NCI-H774 (cell line): ENCODE measurements around the gene CTSD.

Experiments
- DNase-seq: peaks from one replicate; lab custom pipeline; 2025; lab: John Stamatoyannopoulos, UW

Gene CTSD

DNA sequence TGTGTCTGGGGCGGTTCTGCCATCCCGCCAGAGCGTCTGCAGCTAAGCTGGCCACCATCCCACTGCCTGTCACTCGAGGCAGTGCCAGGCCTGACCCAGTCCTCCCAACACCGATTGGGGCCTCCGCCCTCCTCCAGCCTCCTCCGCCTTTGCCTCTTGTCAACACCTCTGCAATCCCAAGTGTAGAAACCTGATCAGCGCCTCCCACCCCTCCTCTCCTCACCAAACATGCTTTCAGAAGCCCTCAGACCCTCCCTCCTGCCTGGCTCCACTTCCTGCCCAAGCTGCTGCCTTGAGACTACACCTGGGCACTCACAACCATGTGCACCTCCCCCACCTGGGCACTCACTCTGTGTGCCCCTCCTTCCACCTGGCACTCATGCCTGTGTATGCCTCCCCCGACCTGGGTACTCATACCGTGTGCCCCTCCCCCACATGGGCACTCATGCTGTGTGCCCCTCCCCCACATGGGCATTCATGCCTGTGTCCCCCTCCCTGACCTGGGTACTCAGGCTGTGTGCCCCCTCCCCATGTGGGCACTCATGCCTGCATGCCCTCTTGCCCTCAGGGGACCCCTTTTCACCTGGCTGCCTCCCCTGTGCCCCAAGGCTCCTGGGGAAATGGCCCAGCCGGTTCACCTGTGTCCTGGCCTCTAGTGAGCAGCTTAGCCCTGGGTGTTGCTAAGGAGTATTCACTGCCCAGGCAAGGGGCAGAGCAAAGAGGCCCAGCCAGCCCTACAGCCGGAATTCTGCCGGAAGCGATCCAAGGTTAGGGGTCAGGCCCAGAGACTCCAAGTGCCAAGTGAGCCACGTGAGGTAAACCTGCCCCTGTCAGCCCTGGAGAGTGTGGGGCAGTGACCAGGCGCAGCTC, 7.8 kb downstream of the CTSD start:
- no peak for DNase-seq

DNA sequence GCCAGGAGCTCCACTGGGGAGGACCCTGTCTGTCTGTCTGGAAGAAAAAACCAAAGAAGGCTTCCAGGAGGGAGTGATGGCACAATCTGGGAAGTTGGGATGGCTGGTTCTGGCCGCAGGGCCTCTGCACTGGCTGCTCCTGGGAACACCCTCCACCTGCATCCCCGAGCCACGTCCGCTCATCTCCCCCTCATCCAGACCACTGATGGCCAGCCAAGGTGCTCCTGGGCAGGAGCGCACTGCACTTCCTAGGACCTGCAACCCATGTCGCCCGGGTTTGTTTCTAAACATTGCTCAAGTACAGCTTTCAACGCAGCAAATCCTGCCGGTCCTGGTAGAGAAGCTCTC, 8.4 kb downstream of the CTSD start:
- DNase-seq: no peak

DNA sequence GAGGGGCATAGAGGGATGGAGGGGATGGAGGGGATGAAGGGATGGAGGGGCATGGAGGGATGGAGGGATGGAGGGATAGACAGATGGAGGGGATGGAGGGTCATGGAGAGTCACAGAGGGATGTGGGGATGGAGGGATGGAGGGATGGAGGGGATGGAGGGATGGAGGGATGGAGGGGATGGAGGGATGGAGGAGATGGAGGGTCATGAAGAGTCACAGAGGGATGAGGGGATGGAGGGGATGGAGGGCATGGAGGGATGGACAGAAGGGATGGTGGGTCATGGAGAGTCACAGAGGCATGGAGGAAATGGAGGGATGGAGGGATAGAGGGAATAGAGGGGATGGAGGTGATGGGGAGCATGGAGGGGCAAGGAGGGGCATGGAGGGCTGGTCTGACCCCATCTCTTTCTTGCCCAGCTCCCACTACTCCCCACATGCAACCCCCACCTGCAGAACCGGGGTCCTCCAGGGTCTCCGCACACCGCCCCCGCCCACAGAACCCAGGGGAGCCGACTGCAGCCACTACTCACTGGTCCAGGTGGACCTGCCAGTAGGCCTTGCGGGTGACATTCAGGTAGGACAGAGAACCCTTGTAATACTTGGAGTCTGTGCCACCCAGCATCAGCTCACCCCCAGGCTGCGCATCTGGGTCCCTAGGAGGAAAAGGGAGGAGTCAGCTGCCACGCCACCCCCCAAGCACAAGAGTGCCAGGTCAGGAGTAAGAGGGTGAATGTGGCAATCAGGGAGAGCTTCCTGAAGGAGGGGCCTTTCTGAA, 9.2 kb downstream of the CTSD start:
- DNase-seq: no peak

DNA sequence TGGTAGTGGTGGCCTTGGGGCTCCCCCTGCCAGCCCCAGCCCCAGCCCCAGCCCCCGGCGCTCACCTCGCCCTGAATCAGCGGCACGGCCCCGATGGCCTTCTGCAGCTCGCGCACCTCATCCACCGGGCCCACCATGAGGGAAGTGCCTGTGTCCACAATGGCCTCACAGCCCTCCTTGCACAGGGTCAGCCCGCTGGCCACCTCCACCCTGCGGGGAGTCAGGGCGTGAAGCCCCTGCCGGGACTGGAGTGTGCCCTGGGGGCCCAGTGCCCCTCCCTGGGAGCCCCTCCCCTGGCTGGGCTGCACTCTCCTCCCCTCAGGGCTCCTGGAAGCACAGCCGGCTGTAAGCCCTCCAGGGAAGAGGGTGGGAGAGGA, 9.8 kb downstream of the CTSD start:
- no peak for DNase-seq

DNA sequence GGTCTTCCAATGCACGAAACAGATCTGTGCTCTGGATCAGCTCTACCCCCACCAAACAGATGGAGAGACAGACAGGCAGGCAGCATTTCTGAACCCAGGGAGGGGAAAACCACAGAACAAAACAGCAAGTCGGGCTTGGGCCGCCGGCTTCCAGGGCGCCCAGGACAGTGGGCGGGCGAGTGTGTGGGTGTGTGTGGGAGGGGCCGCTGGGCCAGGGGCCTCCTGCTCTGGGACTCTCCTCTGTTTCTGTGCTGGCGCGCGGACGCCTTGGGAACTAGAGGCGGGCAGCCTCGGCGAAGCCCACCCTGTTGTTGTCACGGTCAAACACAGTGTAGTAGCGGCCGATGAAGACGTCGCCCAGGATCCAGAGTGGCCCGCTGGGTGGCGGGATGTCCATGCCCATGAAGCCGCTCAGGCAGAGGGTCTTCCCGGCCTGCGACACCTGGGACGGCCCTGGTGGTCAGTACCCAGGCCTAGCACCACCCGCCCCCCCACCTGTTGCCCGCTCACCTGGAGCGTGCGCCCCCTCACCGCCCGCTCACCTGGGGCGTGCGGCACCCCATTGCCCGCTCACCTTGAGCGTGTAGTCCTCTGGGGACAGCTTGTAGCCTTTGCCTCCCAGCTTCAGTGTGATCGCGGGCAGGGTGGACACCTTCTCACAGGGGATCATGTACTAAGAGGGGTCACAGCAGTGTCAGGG, 10.3 kb downstream of the CTSD start:
- DNase-seq: no peak

DNA sequence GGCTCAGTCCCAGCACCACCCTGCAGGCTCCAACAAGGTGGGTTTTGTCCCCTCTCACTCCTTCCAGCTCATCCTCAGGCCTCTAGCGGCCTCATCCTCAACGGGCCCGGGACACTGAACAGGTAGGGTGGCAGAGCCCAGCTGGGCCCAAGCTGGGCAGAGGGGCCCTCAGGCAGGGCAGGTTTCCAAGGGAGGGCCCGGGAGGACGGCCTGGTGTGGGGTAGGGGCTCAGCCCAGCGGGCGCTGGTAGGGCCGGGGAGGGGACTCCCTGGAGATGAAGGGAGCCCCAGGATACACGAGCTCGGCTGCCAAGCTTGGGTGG, 10.9 kb downstream of the CTSD start:
- no peak for DNase-seq

DNA sequence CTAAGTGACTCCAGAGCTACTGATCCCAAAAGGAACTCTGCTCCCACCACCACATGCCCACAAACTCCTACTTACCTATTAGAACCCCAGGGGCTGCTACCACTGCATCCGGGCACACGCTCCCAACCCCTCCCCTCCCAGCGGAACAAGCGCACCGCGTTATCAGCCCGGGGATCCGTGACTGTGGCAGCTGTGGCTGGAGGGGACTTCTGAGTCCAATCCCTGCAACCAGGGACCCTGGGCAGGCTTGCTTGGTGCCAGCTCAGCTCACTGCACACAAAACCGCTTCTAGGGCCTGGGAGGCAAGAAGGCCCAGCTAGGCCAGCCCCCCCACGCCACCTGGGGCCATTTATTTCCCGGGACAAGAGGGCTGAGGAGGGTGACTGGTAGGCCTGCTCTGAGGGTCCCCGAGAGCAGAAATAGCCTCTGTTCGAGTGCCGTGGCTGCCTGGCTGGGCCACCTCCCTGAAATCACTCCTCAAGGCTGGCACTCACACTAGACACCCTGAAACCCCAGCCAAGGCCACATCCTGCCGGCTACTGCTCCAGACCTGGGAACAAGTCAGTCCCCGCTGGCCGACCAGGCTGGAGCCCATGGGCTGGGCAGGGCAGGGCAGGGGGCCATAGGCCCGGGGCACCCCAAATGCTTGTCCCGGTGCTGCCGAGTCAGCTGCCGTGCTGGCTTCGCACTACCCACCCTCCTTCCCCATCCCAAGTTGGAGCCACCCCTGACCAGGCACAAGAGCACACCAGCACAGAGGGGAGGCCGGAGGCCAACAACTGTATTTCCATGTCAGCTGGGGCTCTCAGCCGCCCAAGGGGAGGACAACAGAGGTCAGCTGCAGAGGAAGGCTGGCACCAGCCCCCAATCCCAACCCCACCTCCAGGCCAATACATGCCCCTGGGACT, 11.5 kb downstream of the CTSD start:
- no peak for DNase-seq

DNA sequence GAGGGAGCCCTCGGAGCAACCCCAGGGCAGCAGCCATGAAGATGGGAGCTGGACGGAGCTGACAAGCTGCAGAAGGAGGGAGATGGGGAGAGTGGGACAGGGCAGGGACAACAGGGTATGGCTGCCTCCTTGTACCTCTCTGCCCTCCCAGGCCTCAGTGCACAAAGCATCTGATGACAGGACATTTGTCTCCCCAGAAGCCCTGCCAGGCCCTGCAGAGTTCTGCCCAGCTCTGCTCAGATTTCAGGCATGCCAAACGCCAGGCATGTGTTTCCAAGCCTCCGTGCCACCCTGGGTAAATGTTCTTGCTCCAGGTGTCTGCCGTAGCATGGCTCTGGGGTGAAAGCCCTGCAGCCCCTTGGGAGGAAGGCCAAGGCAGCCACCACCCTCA, 12.2 kb downstream of the CTSD start:
- DNase-seq: no peak

DNA sequence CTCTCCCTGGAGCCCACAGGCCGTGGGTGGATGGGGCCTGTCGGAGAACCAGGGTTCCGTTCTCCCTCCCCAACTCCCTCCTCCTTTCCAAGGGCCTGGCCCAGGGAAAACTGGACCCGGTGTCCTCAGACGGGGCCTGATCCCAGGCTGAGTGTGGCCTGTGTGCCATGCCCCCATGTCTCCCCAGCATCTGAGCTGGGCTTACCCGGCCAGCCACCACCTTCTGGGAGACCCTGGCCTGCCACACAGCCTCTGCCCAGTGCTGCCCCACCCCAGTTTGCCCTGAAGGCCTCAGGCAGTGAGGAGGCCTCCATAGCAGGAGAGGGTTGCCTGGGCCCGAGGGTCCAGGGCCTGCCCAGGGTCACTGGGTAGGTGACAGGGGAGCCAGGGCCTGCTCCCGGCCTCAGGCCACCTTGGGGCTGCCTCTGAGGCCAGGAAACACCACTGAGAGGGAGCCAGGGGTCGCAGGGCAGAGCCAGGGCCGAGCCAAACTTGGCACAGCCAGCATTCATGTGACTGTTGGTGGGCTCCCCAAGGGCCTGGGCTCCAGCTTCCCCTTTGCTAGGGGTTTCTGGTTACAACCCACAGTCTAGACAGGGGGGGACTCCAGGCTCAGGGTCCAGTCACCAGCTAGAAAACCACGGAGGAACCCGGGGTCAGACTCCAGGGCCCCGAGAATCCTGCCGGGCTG, 12.7 kb downstream of the CTSD start:
- no peak for DNase-seq

DNA sequence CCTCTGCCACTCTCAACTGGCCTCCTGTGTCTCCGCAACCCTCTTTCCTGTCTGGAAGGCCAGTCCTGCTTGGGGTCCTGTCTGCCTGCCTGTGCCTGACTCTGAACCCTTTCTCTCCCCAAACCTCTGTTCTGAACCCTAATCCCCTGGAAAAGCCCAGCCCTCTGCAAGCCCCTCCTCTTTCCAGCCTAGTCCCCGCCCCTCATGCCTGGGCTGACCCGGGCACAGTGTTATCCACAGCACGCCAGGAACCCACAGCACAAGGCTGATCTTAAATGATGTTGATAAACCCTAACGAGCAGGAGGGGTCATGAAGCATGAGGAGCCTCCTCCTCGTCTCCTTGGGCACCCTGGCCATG, 13.3 kb downstream of the CTSD start, which contains the start of gene IFITM10:
Gene IFITM10, minus strand, starts transcription at position 115 of the 359 bp plus-strand sequence. CDS start 153 bp downstream, outside the sequence.
- no peak for DNase-seq

DNA sequence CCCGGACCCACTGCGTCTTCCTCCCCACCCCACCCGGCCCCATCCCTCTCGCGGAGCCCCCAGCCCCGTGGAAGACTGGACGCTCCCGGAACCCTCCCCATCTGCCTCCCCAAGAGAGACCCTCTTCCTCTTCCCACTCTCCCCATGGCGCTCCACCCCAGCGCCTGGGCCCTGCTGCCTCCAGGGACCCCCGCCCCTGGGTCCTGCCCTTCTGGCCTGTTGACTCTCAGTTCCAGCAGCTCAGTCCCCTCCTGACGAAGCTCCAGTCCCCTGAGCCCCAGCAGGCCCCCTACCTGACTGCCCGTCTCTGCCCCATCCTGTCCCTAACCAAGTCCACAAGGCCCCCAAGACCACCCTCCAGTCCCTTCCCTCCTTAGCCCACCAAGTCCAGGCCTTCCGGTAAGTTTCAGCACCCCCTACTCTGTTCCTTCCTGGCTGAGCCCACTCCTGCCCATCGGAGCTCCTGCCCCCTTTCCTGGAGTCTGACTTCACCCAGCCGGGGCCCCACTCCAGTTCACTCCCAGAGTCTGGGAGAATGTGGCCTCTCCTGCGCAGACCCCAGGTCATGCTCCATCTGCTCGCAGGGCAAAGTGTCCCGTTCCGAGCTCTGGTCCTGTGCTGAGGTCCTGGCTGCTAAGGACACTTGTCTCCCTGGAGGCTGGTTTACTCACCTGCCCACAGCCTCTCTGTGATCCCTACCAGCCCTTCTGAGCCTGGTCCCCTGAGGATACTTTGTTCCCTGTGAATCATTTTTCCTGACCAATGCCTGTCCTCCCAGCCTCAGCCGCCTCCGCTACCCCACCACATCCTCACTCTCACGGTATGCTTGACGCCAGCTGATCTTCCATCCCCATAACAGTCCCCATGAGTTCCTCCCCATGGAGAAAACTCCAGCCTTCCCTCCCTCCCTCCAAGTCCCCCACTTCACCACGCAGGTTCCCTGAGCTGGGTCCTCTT, 14.1 kb downstream of the CTSD start:
- no peak for DNase-seq

DNA sequence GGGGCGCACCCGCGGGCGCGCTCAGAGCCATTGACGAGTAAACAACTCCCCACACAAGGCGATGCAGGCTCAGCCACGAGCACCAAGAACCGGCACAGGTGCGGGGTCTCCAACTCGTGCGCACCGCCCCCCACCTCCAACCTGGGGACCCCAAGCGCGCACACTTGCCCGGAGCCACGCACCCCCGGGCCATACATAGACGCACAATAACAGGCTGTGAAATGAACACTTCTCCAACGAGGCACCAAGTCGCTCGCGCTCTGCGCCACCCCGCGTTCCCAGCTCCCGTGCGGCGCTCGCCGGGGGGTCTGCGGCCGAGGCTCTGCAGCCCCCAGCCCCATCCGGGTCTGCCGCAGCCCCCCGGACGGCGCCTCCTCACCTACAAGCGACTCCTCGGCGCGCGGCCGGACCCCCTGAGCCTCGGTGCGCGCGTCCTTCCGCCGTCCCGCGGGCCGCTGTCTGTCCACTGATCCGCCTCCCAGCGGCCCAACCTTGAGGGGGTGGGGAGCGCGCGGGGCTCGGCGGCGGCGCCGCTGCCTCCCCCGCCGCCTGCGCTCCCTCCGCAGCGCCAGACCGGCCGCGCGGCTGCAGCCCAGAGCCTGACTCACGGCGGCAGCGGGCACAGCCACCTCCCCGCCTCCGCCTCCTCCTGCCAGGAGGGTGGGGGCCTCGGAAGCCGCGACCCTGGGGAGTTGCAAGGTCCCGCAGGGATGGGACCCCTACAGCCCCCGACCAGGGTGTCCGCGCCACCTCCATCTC, 14.9 kb downstream of the CTSD start:
- no peak for DNase-seq

DNA sequence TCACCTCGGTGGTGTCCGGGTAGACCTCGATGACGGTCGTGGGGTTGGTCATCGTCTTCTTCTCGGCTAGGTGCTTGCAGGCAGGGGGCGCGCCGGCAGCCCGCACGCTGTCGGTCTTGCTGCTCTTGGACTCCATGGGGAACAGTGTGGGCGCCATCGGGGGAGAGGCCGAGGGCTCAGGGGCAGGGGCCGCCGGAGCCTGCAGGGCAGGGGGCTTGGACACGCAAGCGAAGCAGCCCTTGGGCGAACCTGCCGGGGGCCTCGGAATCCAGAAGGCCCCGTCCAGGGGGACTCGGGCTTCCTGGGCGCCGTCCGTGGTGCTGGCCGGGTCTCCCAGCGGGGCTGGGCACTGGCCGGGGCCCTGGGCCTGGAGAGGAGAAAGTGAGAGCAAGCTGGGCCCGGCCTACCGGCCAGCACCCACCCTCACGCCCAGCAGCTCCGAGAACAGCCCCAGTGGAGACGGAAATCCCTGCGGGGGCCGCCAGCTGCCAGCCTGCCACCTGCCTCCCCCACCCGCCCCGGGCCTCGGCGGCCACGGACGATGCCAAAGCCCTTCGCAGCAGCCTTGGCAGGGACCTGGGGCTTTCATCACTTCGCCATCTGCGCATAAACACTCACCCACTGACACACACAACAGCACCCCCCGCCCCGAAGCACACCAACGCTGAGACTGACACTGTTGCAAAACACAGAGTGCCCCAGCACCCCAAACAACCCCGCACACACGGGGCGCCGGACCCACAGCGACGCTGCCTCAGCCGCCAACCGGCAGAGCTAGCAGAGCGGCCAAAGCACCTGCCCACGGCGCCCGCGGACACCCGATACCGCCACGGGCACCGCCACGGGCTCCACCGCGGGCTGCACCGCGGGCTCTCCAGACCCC, 15.7 kb downstream of the CTSD start:
- DNase-seq: no peak

DNA sequence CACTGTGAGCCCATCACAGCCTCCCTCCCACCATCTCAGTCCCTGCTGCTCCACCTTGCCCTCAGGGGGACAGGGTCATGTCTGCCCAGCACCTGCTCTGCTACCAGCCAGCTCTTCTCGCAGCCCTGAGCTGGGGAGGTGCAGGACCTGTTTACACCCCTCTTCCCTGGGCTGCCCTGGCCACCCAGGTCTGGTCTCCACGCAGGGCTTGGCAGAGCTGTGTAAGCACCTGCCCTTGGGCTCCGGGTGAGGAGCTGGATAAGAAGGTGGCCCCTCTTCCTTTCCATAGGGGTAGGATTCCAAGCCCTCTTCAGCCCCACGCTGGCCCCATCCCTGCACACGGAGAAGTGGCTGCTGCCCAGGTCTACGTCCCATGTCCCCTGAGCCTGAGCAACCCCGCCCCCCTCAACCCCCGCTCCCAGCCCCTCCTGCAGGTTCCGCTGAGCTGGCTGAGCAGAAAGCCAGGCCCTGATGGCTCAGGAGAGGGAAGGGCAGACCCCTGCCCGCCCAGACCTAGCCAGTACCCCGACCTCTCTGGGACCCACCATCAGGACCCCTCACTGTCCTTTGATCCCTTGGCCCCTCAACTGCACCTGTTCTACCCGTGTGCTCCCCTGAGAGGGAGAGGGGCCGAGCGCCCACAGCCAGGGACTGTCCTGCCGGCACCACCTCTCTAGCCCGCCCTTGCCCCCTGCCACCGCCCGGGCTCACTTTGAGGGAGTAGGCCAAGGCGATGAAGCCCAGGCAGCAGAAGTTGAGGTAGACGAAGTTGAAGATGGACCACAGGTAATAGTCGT, 16.6 kb downstream of the CTSD start:
- no peak for DNase-seq

DNA sequence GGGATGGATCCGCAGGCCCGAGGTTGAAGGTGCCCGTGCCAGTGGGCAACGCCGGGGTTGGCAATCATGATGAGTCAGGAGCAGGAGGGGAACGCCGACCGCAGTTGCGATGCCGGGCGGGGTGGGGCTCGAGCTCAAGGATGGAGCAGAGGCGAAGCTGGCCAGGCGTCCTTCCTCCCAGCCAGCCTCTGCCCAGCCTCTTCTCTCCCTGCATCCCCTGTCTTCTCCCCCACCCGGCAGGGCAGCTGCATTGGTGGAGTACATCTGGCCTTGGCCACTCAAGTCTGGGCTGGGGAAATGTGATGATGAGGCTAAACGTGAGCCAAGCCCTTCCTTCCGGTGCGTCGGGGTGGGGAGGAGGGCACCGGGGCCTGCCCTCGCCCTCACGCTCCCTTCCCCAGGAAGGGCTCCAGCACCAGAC, 17.2 kb downstream of the CTSD start:
- DNase-seq: no peak

DNA sequence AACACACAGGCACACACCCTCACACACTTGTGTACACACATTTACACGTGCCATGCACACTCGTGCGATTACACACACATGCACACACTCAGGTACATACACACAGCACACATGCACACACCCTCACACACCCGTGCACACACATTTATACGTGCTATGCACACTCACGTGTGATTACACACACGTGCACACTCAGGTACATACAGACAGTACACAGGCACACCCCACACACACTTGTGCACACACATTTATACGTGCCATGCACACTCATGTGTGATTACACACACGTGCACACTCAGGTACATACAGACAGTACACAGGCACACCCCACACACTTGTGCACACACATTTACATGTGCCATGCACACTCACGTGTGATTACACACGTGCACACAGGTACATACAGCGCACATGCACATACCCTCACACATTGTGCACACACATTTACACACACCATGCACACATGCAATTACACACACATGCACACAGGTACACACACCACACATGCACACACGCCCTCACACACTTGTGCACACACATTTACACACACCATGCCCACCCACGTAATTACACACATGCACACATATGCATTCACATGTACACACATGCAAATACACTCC, 17.9 kb downstream of the CTSD start:
- DNase-seq: no peak
